Stomach (tissue), 4 donors: Measurements from ENCODE around the gene TNFRSF1B.

Experiments used
- CTCF ChIP-seq, 7 experiments: fragments of 450-650 bp in 4 of 7; fragments of 200-600 bp in 3 of 7; sonication (generic) in 3 of 7; IDR thresholded peaks; one replicate each; pipeline ENCODE4 v1.5.1; 2016 to 2019; ENCODE audit warnings: antibody characterized with exemption in 7 of 7, control low read depth in 2 of 7, mild to moderate bottlenecking in 1 of 7
- EP300 ChIP-seq: sonication (generic); formaldehyde crosslinking; IDR thresholded peaks from one replicate; pipeline ENCODE4 v1.6.1; 2017; ENCODE audit warnings: antibody characterized with exemption
- POLR2A ChIP-seq, 4 donors: fragments of 450-650 bp; IDR thresholded peaks; one replicate each; pipeline ENCODE4 v1.6.1; 2016; ENCODE audit warnings: antibody characterized with exemption in 4 of 4, control low read depth in 2 of 4, mild to moderate bottlenecking in 1 of 4, moderate library complexity in 1 of 4
- POLR2AphosphoS5 ChIP-seq, 3 donors: sonication (generic); formaldehyde crosslinking; IDR thresholded peaks; one replicate each; pipeline ENCODE4 v1.6.1; 2016; ENCODE audit warnings: antibody characterized with exemption in 3 of 3

GRCh38 chr1:12144969-12145368, 21.8 kb upstream of the TNFRSF1B start:
- TF ChIP-seq POLR2A (IDR thresholded peaks at IDR 0.05) (no peak), CTCF (IDR thresholded peaks at IDR 0.05) (no peak), EP300 (no peak), POLR2AphosphoS5 (IDR thresholded peaks at IDR 0.05) (no peak)
